WI38 (cell line): ENCODE data around the gene ABI2.

ENCODE experiments used
- H3K4me3 ChIP-seq: 2 replicates; pipeline ENCODE4 v1.5.1; 2011; ENCODE audit warnings: low read depth, mild to moderate bottlenecking, control low read depth, low read length
- CTCF ChIP-seq: IDR thresholded peaks from 2 replicates; pipeline ENCODE4 v1.5.1; 2012; ENCODE audit warnings: low read depth, mild to moderate bottlenecking, control low read depth, low read length

Gene ABI2

GRCh38 chr2:203310688-203311436 lies 17.3 kb upstream of the ABI2 start:
- no peak for TF ChIP-seq CTCF
- H3K4me3 ChIP-seq = no peak overlapping the region

GRCh38 chr2:203326356-203326755 lies 1.8 kb upstream of the ABI2 start:
- no peak for TF ChIP-seq CTCF
- H3K4me3 ChIP-seq = no peak overlapping the region

- TF ChIP-seq CTCF = no peak
- H3K4me3 ChIP-seq = peak overlapping the region; percentile 87
Measured at GRCh38 chr2:203327582-203327900, 653 bp upstream of the ABI2 start.

- TF ChIP-seq CTCF = no peak
- peak overlapping the region; percentile 87 for H3K4me3 ChIP-seq
Measured at GRCh38 chr2:203328760-203329540, 756 bp downstream of the ABI2 start.

- no peak for TF ChIP-seq CTCF
- no peak overlapping the region for H3K4me3 ChIP-seq
Measured at GRCh38 chr2:203330434-203330833, 2.2 kb downstream of the ABI2 start.

GRCh38 chr2:203338322-203338721 lies 10.1 kb downstream of the ABI2 start:
- TF ChIP-seq CTCF = no peak
- no peak overlapping the region for H3K4me3 ChIP-seq

GRCh38 chr2:203340791-203341487 lies 12.7 kb downstream of the ABI2 start:
- no peak for TF ChIP-seq CTCF
- H3K4me3 ChIP-seq = no peak overlapping the region
